GM18867 (cell line): ENCODE measurements around the gene SLC2A4RG.
"Not testable (repeated sequence)": the region's sequence is repeated elsewhere in the genome, so short reads cannot be mapped to it uniquely, and the experiment has no call there.

Source experiments
- ATAC-seq: cut with Tn5 transposase; IDR thresholded peaks from one replicate; pipeline ENCODE4 v1.9.1; 2021; ENCODE audit warnings: mild to moderate bottlenecking, moderate library complexity; ENCODE audit not compliant: unreplicated experiment

SLC2A4RG gene

DNA sequence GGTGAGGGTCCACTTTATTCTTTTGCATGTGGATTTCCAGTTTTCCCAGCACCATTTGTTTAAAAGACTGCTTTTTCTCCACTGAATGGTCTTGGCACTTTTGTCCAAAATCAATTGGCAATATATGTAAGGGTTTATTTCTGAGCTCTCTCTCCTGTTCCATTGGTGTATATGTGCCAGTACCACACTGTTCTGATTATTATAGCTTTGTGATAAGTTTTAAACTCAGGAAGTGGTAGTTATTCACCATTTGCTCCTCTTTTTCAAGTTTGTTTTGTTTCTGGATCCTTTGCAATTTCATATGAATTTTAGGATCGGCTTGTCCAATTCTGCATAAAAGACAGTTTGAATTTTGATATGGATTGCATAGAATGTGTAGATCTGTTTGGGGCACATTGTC is 27.4 kb upstream of the SLC2A4RG start:
- ATAC-seq: no peak

DNA sequence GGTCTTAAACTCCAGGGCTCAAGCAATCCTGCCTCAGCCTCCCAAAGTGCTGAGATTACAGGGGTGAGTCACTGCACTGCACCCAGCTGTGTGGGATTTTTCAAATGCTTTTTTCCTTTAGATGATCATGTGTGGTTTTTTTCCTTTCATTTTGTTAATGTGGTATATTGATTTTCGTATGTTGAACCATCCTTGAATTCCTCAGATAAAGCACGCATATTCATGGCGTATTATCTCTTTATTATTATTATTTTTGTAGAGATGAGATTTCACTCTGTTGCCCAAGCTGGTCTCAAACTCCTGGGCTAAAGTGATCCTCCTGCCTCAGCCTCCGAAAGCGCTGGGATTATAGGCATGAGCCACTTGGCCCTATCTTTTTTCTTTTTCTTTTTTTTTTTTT is 24.7 kb upstream of the SLC2A4RG start:
- ATAC-seq: no peak

- no peak for ATAC-seq
These were observed 20.6 kb upstream of the SLC2A4RG start for GRCh38 chr20:63718996-63719395.

GRCh38 chr20:63722967-63723622 is 16.5 kb upstream of the SLC2A4RG start:
- not testable (repeated sequence) for ATAC-seq

DNA sequence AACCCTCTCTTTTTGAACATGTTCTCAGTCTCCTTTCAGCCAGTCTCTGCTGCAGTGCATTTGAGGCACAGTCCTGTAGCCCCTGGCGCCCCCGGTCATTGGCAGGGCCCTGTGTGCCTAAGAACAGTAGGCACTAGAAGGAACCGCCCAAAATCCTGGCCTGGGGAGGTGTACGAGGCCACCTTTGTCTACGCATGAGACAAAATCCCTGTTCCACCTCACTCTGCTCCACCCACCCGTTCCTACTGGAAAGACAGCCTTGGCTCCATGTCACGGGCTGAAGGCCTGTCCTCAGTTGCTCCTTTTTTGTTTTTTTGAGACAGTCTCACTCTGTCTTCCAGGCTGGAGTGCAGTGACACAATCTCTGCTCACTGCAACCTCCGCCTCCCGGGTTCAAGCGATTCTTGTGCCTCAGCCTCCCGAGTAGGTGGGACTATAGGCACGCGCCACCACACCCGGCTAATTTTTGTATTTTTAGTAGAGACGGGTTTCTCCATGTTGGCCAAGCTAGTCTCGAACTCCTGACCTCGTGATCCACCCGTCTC is 9.3 kb upstream of the SLC2A4RG start:
- not testable (repeated sequence) for ATAC-seq

DNA sequence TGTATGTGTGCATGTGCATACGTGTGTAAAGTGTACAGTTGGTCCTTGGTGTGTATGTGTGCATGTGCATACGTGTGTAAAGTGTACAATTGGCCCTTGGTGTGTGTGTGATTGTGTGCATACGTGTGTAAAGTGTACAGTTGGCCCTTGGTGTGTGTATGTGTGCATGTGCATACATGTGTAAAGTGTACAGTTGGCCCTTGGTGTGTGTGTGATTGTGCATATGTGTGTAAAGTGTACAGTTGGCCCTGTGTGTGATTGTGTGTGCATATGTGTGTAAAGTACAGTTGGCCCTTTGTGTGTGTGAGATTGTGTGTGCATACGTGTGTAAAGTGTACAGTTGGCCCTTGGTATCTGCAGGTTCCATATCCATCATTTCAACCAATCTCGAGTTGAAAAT is 8.2 kb upstream of the SLC2A4RG start:
- ATAC-seq: no peak

DNA sequence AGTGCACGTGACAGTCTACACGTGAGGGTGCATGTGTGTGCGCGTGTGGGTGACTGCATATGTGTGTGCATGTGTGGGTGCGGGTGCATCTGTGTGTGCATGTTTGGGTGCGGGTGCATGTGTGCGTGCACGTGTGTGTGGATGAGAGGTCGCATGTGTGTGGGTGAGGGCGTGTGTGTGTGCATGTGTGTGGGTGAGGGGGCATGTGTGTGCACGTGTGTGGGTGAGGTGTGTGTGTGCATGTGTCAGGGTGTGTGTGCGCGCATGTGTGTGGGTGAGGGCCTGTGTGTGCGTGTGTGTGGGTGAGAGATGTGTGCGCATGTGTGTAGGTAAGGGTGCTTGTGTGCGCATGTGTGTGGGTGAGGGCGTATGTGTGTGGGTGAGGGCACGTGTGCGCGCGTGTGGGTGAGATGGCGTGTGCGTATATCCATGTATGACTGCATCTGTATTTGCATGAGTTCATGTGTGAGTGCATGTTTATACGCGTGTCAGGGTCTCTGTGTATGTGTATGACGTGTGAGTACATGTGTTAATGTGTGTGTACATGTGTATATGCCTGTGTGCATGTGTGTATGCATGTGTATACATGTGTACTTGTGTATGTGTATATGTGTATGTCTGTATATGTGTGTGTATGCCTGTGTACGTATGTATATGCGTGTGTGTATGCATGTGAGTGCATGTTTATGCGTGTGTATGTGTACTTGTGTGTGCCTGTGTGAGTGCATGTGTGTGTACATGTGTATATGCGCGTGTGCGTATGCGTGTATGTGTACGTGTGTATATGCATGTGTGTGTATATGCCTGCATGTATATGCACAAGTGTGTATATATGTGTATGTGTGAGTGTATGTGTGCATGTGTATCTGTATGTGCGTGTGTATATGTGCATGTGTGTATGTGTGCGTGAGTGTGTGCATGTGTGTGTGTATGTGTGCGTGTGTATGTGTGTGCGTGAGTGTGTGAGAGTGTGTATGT is 7.2 kb upstream of the SLC2A4RG start:
- ATAC-seq: no peak

DNA sequence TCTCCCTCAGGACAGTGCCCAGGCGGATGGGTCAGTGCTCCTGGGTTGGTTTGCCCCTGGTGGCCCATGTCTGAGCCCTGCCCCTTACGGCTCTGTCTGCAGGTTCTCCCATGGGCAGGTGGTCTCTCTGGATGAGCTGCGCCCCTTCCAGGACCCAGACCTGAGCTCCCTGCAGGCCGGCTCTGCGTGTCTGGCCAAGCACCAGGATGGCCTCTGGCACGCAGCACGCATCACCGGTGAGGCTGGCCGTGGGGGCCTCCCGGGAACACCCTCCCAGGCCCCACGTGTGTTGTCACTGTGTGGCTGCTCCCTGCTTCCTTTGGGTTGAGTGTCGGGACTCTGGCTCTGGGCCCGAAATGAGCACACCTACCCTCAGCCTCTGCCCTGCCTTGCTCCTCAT is 6.5 kb upstream of the SLC2A4RG start:
- ATAC-seq: no peak

DNA sequence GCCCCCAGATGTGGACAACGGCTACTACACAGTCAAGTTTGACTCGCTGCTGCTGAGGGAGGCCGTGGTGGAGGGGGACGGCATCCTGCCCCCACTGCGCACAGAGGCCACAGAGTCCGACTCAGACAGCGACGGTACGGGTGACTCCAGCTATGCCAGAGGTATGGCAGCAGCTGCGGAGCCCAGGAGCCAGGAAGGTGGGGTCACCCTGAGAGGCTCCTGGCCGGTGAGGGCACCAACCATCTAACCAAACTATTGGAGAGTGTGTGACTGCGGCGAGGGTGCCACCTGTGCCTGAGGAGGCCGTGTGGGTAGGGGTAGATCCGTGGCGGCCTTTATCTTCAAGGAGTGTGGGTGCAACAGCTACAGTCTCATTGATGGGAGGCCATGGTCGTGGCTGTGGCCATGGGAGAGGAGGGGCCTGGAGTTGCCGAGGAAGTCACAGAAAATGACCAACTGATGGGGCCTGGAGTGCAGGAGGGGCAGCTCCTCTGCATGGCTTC is 5.9 kb upstream of the SLC2A4RG start:
- ATAC-seq: no peak

DNA sequence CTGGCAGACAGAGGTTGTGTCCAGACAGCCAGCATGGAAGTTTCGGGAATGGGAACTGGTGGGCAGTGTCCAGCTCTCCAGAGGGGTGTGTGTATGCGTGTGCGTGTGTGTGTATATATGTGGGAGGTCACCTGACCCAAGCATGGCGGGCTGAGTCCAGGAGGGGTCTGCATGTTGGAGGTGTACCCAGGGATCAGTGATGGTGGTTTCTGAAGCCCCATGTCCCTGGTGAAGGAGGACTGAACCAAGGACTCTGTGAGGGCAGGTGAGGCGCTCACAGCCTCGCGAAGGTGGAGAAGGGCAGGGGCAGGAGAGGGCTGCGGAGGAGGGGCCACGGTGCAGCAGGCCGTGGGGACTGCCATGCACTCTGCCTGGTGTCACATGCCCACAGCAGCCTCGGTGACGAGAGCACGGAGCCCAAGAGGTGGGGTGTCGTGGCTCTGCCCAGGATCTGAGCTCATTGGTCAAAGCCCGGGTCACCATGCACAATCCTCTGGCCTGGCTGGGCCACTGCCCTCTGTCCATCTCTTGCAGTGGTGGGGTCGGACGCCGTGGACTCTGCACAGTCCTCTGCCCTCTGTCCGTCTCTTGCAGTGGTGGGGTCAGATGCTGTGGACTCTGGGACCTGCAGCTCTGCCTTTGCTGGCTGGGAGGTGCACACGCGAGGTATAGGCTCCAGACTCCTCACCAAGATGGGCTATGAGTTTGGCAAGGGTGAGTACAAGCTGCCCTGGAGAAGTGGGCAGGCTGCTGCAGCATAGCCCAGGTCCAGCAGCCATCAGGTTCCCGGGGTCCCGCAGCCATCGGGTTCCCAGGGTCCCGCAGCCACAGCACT is 5.2 kb upstream of the SLC2A4RG start:
- no peak for ATAC-seq

GRCh38 chr20:63734946-63735858 is 4.4 kb upstream of the SLC2A4RG start:
- ATAC-seq: no peak

DNA sequence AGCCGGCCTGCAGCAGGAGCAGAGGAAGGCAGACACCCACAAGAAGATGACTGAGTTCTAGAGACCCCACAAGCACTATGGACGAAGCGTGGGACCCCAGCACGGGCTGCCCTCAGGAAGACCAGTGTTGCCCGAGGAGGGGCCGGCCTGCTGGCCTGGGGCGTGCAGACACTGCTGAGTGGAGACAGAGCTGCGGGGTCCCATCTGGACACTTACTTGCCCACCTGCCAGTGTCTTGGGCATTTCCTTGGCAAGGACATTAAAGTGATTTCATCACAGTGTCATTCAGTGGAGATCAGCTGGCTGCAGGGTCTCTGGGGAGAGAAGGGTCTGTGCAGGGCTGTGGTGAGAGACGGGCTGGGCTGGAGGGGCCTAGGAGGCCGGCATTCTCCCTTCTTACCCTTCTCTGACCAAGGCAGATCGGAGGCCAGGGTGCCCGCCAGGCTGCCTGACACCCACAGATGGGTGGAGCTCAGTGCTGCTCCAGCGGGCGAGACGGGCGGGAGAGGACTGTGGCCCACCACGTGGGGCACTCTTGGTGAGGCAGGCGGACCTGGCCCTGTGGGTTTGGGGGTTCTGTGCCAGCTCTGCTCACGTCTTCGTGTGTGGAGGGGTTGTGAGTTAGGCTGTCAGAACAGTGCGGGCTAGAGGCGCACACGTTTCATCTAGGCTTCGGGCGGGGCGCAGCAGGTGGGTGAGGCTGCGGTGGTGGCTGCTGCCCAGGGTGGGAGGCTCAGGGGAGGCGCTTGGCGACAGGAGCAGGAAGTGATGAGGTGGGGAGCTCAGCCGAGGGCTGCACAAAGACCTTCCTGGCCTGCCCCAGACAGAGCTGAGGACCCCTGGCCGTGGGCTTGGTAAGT is 3.5 kb upstream of the SLC2A4RG start, which contains the start of gene LIME1:
TSS of gene LIME1 (plus strand) at position 806 of the 860 bp plus-strand sequence. CDS start 886 bp downstream, outside the sequence.
- ATAC-seq: no peak

DNA sequence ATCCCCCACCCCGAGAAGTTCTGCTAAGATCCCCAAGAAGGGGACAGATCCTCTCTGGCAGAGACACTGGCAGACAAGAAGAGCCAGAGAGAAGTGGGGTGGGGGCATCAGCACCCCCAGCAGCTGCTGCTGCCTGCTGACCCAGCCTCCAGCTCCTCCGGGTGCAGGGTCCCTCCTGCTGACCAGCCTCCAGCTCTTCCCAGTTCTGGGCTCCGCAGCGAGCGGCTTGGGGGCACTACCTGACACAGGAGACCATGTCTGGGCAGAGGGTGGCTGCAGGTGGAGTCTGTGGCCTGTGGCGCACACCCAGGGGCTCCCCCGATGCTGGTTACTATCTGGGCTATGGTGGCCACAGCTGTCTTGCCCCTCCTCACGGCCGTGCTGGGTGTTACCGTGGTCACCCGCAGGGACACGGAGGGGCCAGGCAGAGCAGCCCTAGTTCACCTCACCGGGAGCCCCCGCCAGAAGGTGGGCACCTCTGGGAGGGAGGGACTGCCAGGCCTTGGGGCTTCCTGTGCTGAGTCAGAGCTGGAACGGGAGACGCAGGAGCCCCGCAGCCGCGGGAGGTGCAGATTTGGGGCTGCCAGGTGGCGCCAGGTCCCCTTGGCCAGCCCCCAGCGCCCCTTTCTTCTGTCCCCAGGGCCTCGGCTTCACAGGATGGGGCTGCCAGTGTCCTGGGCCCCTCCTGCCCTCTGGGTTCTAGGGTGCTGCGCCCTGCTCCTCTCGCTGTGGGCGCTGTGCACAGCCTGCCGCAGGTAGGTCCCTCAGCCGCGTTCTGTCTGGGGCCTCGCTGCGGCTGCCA is 2.5 kb upstream of the SLC2A4RG start:
- no peak for ATAC-seq

DNA sequence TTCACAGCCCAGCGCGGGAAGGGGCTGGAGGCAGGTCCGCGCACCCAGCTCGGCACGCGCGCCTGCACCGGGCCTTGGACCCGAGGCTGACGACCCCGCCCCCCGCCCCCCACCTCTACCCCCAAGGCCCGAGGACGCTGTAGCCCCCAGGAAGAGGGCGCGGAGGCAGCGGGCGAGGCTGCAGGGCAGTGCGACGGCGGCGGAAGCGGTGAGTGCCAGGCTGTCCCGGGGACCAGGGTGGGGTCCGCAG is 2.0 kb upstream of the SLC2A4RG start:
- ATAC-seq: no peak

- no peak for ATAC-seq
These were observed 1.5 kb upstream of the SLC2A4RG start for GRCh38 chr20:63737945-63738686.

- ATAC-seq: no peak
These were observed 868 bp upstream of the SLC2A4RG start for GRCh38 chr20:63738687-63739129.

- ATAC-seq: no peak
These were observed 572 bp downstream of the SLC2A4RG start for GRCh38 chr20:63740070-63740626.
